ENCODE data around the gene RAVER1. TPM values are rescaled to one million over a fixed set of nuclear protein-coding genes. Genes with fewer than 3 reads are reported as not detected.
A peak's percentile ranks its signal among the peaks of the same experiment; 100 is the strongest.

The RAVER1 gene
- total and polyA plus RNA-seq, 9 of the 15 experiments (the other 6 are each of a cell fraction or from before 2014, with no cell fraction given), result 0.06 to 113 (median 7.0) TPM

DNA sequence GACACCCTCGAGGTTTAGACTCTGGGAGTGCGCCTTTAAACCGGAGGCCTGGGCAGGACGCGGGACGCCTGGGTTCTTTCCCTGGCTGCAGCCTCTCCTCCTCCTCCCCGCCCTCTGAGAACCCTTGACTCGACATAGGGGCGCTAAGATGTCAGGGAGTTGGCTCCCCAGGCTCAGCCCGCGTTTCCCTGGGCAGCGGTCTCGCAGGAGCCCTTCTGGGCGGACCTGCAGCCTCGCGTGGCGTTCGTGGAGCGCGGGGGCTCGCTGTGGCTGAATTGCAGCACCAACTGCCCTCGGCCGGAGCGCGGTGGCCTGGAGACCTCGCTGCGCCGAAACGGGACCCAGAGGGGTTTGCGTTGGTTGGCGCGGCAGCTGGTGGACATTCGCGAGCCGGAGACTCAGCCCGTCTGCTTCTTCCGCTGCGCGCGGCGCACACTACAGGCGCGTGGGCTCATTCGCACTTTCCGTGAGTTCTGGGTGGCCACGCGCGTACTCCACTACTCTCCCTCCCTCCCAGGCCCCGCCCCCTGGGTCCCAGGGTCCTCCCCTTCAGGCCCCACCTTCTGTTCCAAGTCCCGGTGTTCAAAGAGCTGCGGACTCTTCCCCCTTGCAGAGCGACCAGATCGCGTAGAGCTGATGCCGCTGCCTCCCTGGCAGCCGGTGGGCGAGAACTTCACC is 42.3 kb downstream of the RAVER1 start (continued):
- TF ChIP-seq UBTF (IDR thresholded peaks at IDR 0.05; ENCODE audit: borderline replicate concordance in 1 of 2, low read depth in 2 of 2, low read length in 2 of 2) (peak in 1 of 2 experiments; percentile 44; a peak in 1 of 4 replicates), KHSRP (IDR thresholded peaks at IDR 0.05) (no peak), KAT7 (CRISPR knock-in tag; IDR thresholded peaks at IDR 0.05; ENCODE audit: borderline replicate concordance) (peak; percentile 85), ZNF668 (CRISPR knock-in tag; IDR thresholded peaks at IDR 0.05) (no peak), GATAD2B (IDR thresholded peaks at IDR 0.05; ENCODE audit: borderline replicate concordance) (no peak), NFIX (CRISPR knock-in tag; IDR thresholded peaks at IDR 0.05; ENCODE audit: low read depth) (no peak), ZNF133 (CRISPR knock-in tag; IDR thresholded peaks at IDR 0.05) (no peak), ZNF143 (CRISPR knock-in tag; IDR thresholded peaks at IDR 0.05) (no peak), CEBPZ (IDR thresholded peaks at IDR 0.05; ENCODE audit: borderline replicate concordance, low read depth, low read length) (no peak), ZNF174 (CRISPR knock-in tag; IDR thresholded peaks at IDR 0.05) (no peak), TAF7 (tag; IDR thresholded peaks at IDR 0.05) (no peak), NR1H2 (CRISPR knock-in tag; IDR thresholded peaks at IDR 0.05) (peak; percentile 80; the same call in 1 of the 2 replicates), ZNF644 (tag; IDR thresholded peaks at IDR 0.05; ENCODE audit: low read depth) (no peak), DIDO1 (tag; IDR thresholded peaks at IDR 0.05; ENCODE audit: low read depth) (no peak), MCM5 (IDR thresholded peaks at IDR 0.05; ENCODE audit: low read depth) (no peak), VEZF1 (CRISPR knock-in tag; IDR thresholded peaks at IDR 0.05) (peak; percentile 74), EGR1 (conservative IDR thresholded peaks at IDR 0.05) (no peak)
- TF ChIP-seq, protein P1, sequence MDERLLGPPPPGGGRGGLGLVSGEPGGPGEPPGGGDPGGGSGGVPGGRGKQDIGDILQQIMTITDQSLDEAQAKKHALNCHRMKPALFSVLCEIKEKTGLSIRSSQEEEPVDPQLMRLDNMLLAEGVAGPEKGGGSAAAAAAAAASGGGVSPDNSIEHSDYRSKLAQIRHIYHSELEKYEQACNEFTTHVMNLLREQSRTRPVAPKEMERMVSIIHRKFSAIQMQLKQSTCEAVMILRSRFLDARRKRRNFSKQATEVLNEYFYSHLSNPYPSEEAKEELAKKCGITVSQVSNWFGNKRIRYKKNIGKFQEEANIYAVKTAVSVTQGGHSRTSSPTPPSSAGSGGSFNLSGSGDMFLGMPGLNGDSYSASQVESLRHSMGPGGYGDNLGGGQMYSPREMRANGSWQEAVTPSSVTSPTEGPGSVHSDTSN (CRISPR knock-in tag; IDR thresholded peaks at IDR 0.05; ENCODE audit: low read depth), result 0 out of 2 replicates have a peak, but pooled peaks have one; percentile 2
- TF ChIP-seq, protein P1 (tag; conservative IDR thresholded peaks at IDR 0.05; ENCODE audit: low read depth), result no peak

Measured in K562 (cell line).